HG02588 (cell line): ENCODE results near the gene TET1.
"Not testable (repeated sequence)": the region's sequence is repeated elsewhere in the genome, so short reads cannot be mapped to it uniquely, and the experiment has no call there.

Experiments
- ATAC-seq: cut with Tn5 transposase; IDR thresholded peaks from one replicate; pipeline ENCODE4 v1.9.1; 2021; ENCODE audit warnings: mild to moderate bottlenecking, moderate library complexity; ENCODE audit not compliant: unreplicated experiment

Gene TET1

GRCh38 chr10:68696018-68696417, 135.9 kb downstream of the TET1 start:
- no peak for ATAC-seq

- no peak for ATAC-seq
These were observed 137.0 kb downstream of the TET1 start for GRCh38 chr10:68697106-68697505.

GRCh38 chr10:68700197-68700596, 140.1 kb downstream of the TET1 start:
- no peak for ATAC-seq

- no peak for ATAC-seq
These were observed 145.4 kb downstream of the TET1 start for GRCh38 chr10:68705548-68705947.

- not testable (repeated sequence) for ATAC-seq
These were observed 148.8 kb downstream of the TET1 start for GRCh38 chr10:68708987-68709386.

GRCh38 chr10:68713065-68713464, 152.9 kb downstream of the TET1 start:
- not testable (repeated sequence) for ATAC-seq

GRCh38 chr10:68717435-68717834, 157.3 kb downstream of the TET1 start:
- no peak for ATAC-seq

GRCh38 chr10:68720793-68721672, 160.9 kb downstream of the TET1 start, which contains the start of gene CCAR1:
CCAR1 (plus strand) TSS chr10:68721239; CDS start chr10:68722505, 1,266 bp downstream.
- peak; percentile 98 for ATAC-seq

- ATAC-seq, result no peak
These were observed 161.7 kb downstream of the TET1 start for GRCh38 chr10:68721673-68722335.

- no peak for ATAC-seq
These were observed 164.9 kb downstream of the TET1 start for GRCh38 chr10:68725016-68725415.

GRCh38 chr10:68727146-68727545, 167.0 kb downstream of the TET1 start:
- ATAC-seq, result no peak

GRCh38 chr10:68732651-68733050, 172.5 kb downstream of the TET1 start:
- ATAC-seq, result no peak

- no peak for ATAC-seq
These were observed 174.2 kb downstream of the TET1 start for GRCh38 chr10:68734349-68734748.

- no peak for ATAC-seq
These were observed 175.0 kb downstream of the TET1 start for GRCh38 chr10:68735119-68735518.

GRCh38 chr10:68735739-68736138, 175.6 kb downstream of the TET1 start:
- not testable (repeated sequence) for ATAC-seq

- not testable (repeated sequence) for ATAC-seq
These were observed 180.5 kb downstream of the TET1 start for GRCh38 chr10:68740676-68741075.

GRCh38 chr10:68742397-68742796, 182.3 kb downstream of the TET1 start:
- ATAC-seq, result no peak
